GM19099 (cell line): ENCODE measurements around the gene ZNF578.

ENCODE experiments used
- POLR2A ChIP-seq: IDR thresholded peaks from 3 replicates; pipeline ENCODE4 v1.6.1; 2011; ENCODE audit warnings: low read depth; ENCODE audit not compliant: insufficient read length; ENCODE audit errors: extremely low read depth

Gene ZNF578

GRCh38 chr19:52518646-52519045, 65.3 kb downstream of the ZNF578 start:
- TF ChIP-seq POLR2A, result no peak

- no peak for TF ChIP-seq POLR2A
Observed at GRCh38 chr19:52520013-52520412, 66.7 kb downstream of the ZNF578 start.

GRCh38 chr19:52522551-52522950, 69.2 kb downstream of the ZNF578 start:
- TF ChIP-seq POLR2A, result no peak

- TF ChIP-seq POLR2A, result no peak
Observed at GRCh38 chr19:52524086-52524485, 70.7 kb downstream of the ZNF578 start.

GRCh38 chr19:52527134-52527955, 74.0 kb downstream of the ZNF578 start, which contains the start of gene ZNF808:
Gene ZNF808, plus strand, starts transcription at chr19:52527668. Its CDS starts 15,617 bp downstream, at chr19:52543285.
- TF ChIP-seq POLR2A, result peak; percentile 82

- no peak for TF ChIP-seq POLR2A
Observed at GRCh38 chr19:52527956-52528351, 74.6 kb downstream of the ZNF578 start.

GRCh38 chr19:52532480-52532879, 79.1 kb downstream of the ZNF578 start:
- TF ChIP-seq POLR2A, result no peak

- no peak for TF ChIP-seq POLR2A
Observed at GRCh38 chr19:52533901-52534300, 80.5 kb downstream of the ZNF578 start.

- TF ChIP-seq POLR2A, result peak; percentile 81
Observed at GRCh38 chr19:52535771-52536447, 82.6 kb downstream of the ZNF578 start.

- TF ChIP-seq POLR2A, result no peak
Observed at GRCh38 chr19:52536448-52536800, 83.1 kb downstream of the ZNF578 start.

- TF ChIP-seq POLR2A, result no peak
Observed at GRCh38 chr19:52541608-52542007, 88.3 kb downstream of the ZNF578 start.

- no peak for TF ChIP-seq POLR2A
Observed at GRCh38 chr19:52542984-52543664, 89.8 kb downstream of the ZNF578 start.

- TF ChIP-seq POLR2A, result no peak
Observed at GRCh38 chr19:52554216-52554971, 101.0 kb downstream of the ZNF578 start.

- TF ChIP-seq POLR2A, result no peak
Observed at GRCh38 chr19:52557231-52557995, 104.1 kb downstream of the ZNF578 start.
